Nephron (organoid): ENCODE results near the gene TMCC2.
A peak's percentile ranks its signal among the peaks of the same experiment; 100 is the strongest.

ENCODE experiments used
- H3K27ac Mint-ChIP-seq, 3 experiments: 2 replicates each; pipeline ENCODE4 v1.8.0; 2020; ENCODE audit warnings: mixed read lengths in 3 of 3, mild to moderate bottlenecking in 2 of 3, moderate library complexity in 1 of 3
- H3K27me3 Mint-ChIP-seq: 2 replicates; pipeline ENCODE4 v1.8.0; 2021; ENCODE audit warnings: low read depth, mild to moderate bottlenecking, moderate library complexity, mixed read lengths
- H3K36me3 Mint-ChIP-seq: 2 replicates; pipeline ENCODE4 v1.8.0; 2020; ENCODE audit warnings: low read depth, mixed read lengths
- H3K4me1 Mint-ChIP-seq: 2 replicates; pipeline ENCODE4 v1.8.0; 2020; ENCODE audit warnings: mixed read lengths
- H3K4me3 Mint-ChIP-seq, 3 experiments: 2 replicates each; pipeline ENCODE4 v1.8.0; 2020; ENCODE audit warnings: mild to moderate bottlenecking in 3 of 3, mixed read lengths in 3 of 3, moderate library complexity in 2 of 3
- H3K9me3 Mint-ChIP-seq: 2 replicates; pipeline ENCODE4 v1.8.0; 2020; ENCODE audit warnings: mixed read lengths
- TF ChIP-seq, protein P1 (sequence below), 3 experiments: fragments of 200-600 bp; sonication (generic); IDR thresholded peaks; one replicate each; pipeline ENCODE4 v1.5.0; 2021; ENCODE audit warnings: antibody characterized with exemption in 3 of 3; ENCODE audit not compliant: unreplicated experiment in 3 of 3

The TMCC2 gene

DNA sequence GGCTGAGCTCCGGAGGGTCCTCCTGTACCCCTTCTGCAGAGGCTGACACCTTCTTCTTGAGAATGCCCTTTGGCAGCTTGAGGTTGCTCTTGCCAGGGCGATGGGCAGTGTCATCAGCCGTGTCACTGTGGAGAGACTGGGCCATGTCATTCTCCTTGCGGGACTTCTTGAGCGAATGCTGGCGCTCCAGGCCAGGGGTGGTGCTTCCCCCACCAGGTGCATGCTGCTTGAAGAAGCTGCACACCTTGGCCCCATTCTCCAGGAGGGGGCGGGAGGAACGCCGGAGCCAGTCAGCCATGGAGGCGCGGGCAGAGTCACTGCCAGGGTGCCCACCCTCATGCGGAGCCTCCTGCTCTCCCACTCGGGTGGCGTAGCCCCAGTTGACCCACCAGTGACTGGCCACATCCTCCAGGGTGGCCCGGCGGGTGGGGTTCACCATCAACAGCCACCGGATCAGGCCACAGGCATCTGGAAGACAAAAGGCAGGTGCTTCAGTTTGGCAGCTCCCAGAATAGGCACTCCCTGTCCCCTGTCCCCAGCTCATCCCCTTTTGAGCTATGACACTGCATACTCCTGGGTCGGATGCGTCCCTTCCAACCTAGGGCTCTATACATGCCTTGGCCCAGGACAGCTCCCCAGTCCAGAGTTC lies 76.4 kb downstream of the TMCC2 start:
- TF ChIP-seq, protein P1, sequence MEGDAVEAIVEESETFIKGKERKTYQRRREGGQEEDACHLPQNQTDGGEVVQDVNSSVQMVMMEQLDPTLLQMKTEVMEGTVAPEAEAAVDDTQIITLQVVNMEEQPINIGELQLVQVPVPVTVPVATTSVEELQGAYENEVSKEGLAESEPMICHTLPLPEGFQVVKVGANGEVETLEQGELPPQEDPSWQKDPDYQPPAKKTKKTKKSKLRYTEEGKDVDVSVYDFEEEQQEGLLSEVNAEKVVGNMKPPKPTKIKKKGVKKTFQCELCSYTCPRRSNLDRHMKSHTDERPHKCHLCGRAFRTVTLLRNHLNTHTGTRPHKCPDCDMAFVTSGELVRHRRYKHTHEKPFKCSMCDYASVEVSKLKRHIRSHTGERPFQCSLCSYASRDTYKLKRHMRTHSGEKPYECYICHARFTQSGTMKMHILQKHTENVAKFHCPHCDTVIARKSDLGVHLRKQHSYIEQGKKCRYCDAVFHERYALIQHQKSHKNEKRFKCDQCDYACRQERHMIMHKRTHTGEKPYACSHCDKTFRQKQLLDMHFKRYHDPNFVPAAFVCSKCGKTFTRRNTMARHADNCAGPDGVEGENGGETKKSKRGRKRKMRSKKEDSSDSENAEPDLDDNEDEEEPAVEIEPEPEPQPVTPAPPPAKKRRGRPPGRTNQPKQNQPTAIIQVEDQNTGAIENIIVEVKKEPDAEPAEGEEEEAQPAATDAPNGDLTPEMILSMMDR (IDR thresholded peaks at IDR 0.05; ENCODE audit: unreplicated experiment in 3 of 3), result no peak

DNA sequence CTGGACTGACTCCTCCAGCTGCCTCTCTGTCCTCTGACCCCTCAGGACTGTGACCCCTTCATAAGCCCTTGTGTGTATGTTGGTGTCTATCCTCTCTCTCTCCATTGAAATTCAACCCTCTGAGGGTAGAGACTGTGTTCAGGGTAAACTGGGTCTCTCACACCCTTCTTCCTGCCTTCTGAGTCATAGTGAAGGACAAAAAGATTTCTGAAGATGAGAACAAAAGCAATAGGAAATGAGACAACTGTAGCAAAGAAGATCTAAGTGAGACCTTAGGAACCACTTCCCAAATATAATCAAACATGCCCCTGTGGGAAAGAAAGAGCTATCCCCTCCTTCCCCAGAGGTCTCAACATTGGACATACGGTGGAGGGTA lies 76.9 kb downstream of the TMCC2 start:
- H3K27me3 Mint-ChIP-seq, result no peaks in the 10 kb centered on the region
- peaks cover 26% of the 10 kb centered on the region for H3K4me1 Mint-ChIP-seq
- H3K4me3 Mint-ChIP-seq, result no peak overlapping the region
- peaks cover 45% of the 10 kb centered on the region for H3K36me3 Mint-ChIP-seq
- peak overlapping the region; percentile 30 to 62 (median 53) for H3K27ac Mint-ChIP-seq
- TF ChIP-seq, protein P1 (IDR thresholded peaks at IDR 0.05; ENCODE audit: unreplicated experiment in 3 of 3), result no peak
- no peaks in the 10 kb centered on the region for H3K9me3 Mint-ChIP-seq

More for the DNA sequence above, 76.4 kb downstream of the TMCC2 start:
- Mint-ChIP-seq H3K27ac (peak overlapping the region; percentile 30 to 62 (median 53)), H3K9me3 (no peaks in the 10 kb centered on the region), H3K27me3 (no peaks in the 10 kb centered on the region), H3K4me1 (peaks cover 26% of the 10 kb centered on the region), H3K4me3 (no peak overlapping the region), H3K36me3 (peaks cover 42% of the 10 kb centered on the region)

DNA sequence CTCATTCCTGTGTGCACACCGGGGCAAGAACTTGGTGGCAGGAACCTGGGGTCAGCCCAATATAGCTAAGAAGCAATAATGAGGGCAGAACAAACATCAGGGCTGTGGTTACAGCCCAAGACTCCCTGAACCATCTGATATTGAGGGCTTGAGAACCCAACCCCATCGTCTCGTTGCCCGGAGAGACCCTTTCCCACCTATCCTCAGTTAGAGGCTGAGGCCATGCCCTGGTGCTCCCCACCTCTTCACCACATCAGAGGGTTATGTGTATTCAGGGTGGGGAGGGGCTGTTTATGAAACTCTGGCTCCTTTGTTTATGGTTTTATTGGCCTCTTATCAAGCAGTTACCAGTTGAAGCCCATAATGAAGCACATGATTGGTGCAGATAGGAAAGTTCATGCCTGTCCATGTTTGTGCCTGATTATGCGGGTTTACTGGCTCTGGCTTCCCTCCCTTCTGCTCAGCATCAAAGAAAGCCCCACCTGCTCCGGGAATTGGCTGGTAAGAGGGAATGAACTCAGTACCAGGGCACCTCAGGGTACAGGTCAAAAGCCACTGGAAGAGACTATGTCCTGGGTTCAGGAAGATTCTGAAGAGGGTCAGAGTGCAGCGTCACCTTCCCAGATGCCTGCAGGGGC lies 79.3 kb downstream of the TMCC2 start:
- TF ChIP-seq, protein P1 (IDR thresholded peaks at IDR 0.05; ENCODE audit: unreplicated experiment in 3 of 3), result no peak
- H3K4me1 Mint-ChIP-seq, result peaks cover 17% of the 10 kb centered on the region
- H3K36me3 Mint-ChIP-seq, result peaks cover 53% of the 10 kb centered on the region
- H3K27me3 Mint-ChIP-seq, result no peaks in the 10 kb centered on the region
- no peak overlapping the region for H3K27ac Mint-ChIP-seq
- H3K9me3 Mint-ChIP-seq, result no peaks in the 10 kb centered on the region
- no peak overlapping the region for H3K4me3 Mint-ChIP-seq

DNA sequence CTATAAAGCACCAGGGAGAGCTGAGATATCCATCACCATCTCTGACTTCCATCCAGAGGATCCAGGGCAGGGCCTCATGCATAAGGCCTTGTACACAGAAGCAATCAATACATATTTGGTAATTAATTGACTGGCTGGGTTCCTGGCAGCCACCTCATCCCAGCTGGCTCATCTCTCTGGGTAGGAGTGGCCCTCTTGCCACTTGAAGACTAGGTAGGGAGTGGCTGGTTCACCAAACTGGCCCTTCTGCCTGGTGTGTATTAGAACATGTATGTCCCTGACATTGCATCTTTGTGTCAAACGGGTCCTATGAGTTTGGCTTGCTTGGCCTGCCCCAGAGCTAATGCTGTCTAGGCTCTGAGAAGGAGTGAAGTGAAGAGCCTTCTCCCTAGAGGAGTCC lies 82.0 kb downstream of the TMCC2 start:
- Mint-ChIP-seq H3K4me1 (peaks cover 31% of the 10 kb centered on the region), H3K36me3 (peaks cover 46% of the 10 kb centered on the region), H3K4me3 (no peak overlapping the region), H3K27me3 (no peaks in the 10 kb centered on the region), H3K27ac (no peak overlapping the region), H3K9me3 (no peaks in the 10 kb centered on the region)
- TF ChIP-seq, protein P1 (IDR thresholded peaks at IDR 0.05; ENCODE audit: unreplicated experiment in 3 of 3), result no peak

DNA sequence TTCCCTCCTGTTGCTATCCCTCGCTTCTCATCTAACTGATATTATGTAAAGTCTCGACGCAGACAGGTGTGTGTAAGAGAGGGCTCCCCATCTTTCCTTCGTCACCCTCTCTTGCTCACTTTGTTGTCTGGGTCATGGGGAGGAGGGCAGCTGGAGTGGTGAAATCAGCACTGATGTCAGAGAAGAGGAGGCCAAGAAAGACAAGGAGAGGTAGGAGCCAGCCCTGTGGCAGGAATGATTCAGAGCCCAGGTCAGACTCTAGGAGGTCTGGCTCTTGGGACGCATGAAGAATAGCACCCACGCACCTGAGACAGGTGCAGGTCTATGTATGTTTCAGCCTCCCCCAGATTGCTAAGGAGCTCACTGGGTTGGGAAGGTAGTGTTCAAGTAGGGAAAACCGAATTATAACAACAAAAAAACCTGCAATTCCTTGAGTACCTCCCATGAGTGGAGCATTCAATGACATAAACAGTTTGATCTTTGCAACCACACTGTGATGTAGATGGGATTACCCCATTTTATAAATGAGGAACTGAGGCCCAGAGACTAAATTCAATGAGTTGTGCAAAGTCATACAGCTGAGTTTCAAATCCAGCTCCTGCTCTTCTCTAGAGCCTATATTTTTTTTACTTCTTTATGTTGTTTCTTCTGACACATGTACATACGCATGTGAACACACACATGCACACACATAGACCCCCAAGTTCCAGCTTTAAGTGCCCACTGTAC lies 83.4 kb downstream of the TMCC2 start:
- H3K27ac Mint-ChIP-seq, result peak overlapping the region in 2 of 3 experiments; percentile 37 to 57
- H3K4me3 Mint-ChIP-seq, result no peak overlapping the region
- H3K36me3 Mint-ChIP-seq, result peaks cover 35% of the 10 kb centered on the region
- H3K4me1 Mint-ChIP-seq, result peaks cover 37% of the 10 kb centered on the region
- H3K27me3 Mint-ChIP-seq, result no peaks in the 10 kb centered on the region
- no peaks in the 10 kb centered on the region for H3K9me3 Mint-ChIP-seq
- TF ChIP-seq, protein P1 (IDR thresholded peaks at IDR 0.05; ENCODE audit: unreplicated experiment in 3 of 3), result no peak
